Panc1 (cell line): ENCODE results near the gene DUSP9. TPM values are rescaled to one million over a fixed set of nuclear protein-coding genes. Genes with fewer than 3 reads are reported as not detected.

Experiments
- ATAC-seq: fragments of 200-7000 bp; cut with Tn5 transposase; 2 replicates; pipeline ENCODE4 v1.9.1; 2020; ENCODE audit warnings: mild to moderate bottlenecking, moderate library complexity
- BruUV-seq: library from RNA; stranded (reverse); fragments of 400-500 nt; replicated peaks from 2 replicates; lab custom pipeline; 2021; lab: Mats Ljungman, UMichigan
- CTCF ChIA-PET: fragments of 300-600 bp; sonication (Branson Sonifier 250); formaldehyde crosslinking; loops from one replicate; lab custom pipeline; 2022; ENCODE audit warnings: antibody characterized with exemption; lab: Charles Lee
- POLR2A ChIA-PET: fragments of 300-600 bp; sonication (Branson Sonifier 250); formaldehyde crosslinking; loops from one replicate; lab custom pipeline; 2022; ENCODE audit warnings: antibody characterized with exemption; lab: Charles Lee
- DNase-seq: peaks from one replicate; pipeline ENCODE4 v3.0.0-alpha.2; 2010; ENCODE audit warnings: low read depth, low spot score
- H3K27ac ChIP-seq: 2 replicates; pipeline ENCODE4 v1.5.1; 2011; ENCODE audit warnings: mild to moderate bottlenecking, low read length, inconsistent platforms
- H3K27me3 ChIP-seq: fragments of 200-500 bp; sonication (Bioruptor generic); 2 replicates; pipeline ENCODE4 v1.6.0; 2014; ENCODE audit warnings: low read length, inconsistent platforms; ENCODE audit not compliant: control insufficient read depth, insufficient read depth
- H3K36me3 ChIP-seq: fragments of 200-500 bp; sonication (Bioruptor generic); 2 replicates; pipeline ENCODE4 v1.5.1; 2014; ENCODE audit warnings: inconsistent platforms, mild to moderate bottlenecking, low read length, moderate library complexity; ENCODE audit not compliant: control insufficient read depth, insufficient read depth
- H3K4me1 ChIP-seq: 2 replicates; pipeline ENCODE4 v1.5.1; 2011; ENCODE audit warnings: inconsistent platforms, mild to moderate bottlenecking, low read length, moderate library complexity; ENCODE audit not compliant: control insufficient read depth, insufficient read depth
- H3K4me3 ChIP-seq, 2 experiments: 2 replicates each; pipeline ENCODE4 v1.5.1; 2011 to 2012; ENCODE audit warnings: low read depth in 2 of 2, low read length in 2 of 2, mild to moderate bottlenecking in 2 of 2, inconsistent platforms in 1 of 2, moderate library complexity in 1 of 2
- H3K9me3 ChIP-seq: fragments of 200-500 bp; sonication (Bioruptor generic); 2 replicates; pipeline ENCODE4 v1.5.1; 2014; ENCODE audit warnings: low read depth, mild to moderate bottlenecking, inconsistent platforms, low read length, moderate library complexity; ENCODE audit not compliant: control insufficient read depth, insufficient read depth
- POLR2AphosphoS5 ChIP-seq: IDR thresholded peaks from 2 replicates; pipeline ENCODE4 v1.6.1; 2012; ENCODE audit warnings: mild to moderate bottlenecking, low read depth, low read length, moderate library complexity
- SIN3A ChIP-seq: IDR thresholded peaks from 2 replicates; pipeline ENCODE4 v1.6.1; 2012; ENCODE audit warnings: low read depth, mild to moderate bottlenecking, low read length, moderate library complexity, borderline replicate concordance; ENCODE audit not compliant: insufficient read depth
- TCF7L2 ChIP-seq: IDR thresholded peaks from 2 replicates; pipeline ENCODE4 v1.6.1; 2011; ENCODE audit warnings: mild to moderate bottlenecking, low read depth, low read length, inconsistent platforms
- in situ Hi-C: cut with HindIII; loops from 2 replicates; pipeline ENCODE4 v1.10.0; 2016; ENCODE audit warnings: low sequenced_read_pairs, low pct_unique_long_range_greater_than_20kb
- intact Hi-C: fragments of 100-400 bp; cut with micrococcal nuclease; formaldehyde crosslinking; loops from one replicate; pipeline ENCODE4 v1.10.0; 2022; ENCODE audit not compliant: unreplicated experiment
- total RNA-seq: library from RNA; stranded (reverse); gene quantifications from one replicate; pipeline ENCODE4 v1.2.1, GENCODE V29; 2021; ENCODE audit not compliant: unreplicated experiment
- TF ChIP-seq, protein P1 (sequence below): fragments of 450-650 bp; IDR thresholded peaks from 2 replicates; pipeline ENCODE4 v1.5.1; 2017; ENCODE audit warnings: mild to moderate bottlenecking
- TF ChIP-seq, protein P2 (sequence below), 2 experiments: IDR thresholded peaks; 2 replicates each; pipeline ENCODE4 v1.6.1; 2011 to 2012; ENCODE audit warnings: low read depth in 2 of 2, control low read depth in 1 of 2, low read length in 1 of 2, mild to moderate bottlenecking in 1 of 2, moderate library complexity in 1 of 2; ENCODE audit not compliant: insufficient read depth in 1 of 2

Gene DUSP9
- total RNA-seq, 1 experiment from 2014 or later: 7.1 TPM

DNA sequence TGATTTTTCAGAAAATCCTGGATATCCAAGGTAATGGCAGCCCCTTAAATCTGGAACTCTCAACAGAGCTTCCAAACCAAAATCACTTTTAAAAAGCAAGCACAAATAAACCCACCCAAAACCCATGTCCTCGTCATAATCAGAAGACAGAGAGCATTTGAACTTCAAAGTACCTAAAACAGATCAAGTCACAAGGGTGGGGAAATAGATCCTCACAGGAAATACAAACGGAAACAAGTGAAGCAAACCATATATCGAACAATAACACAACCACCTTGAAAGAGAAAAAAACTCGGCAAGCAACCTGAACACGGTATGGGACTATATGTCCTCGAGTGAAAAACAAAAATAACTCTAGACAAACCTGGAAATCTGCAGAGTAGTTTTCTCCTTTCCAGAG is 32.2 kb upstream of the DUSP9 start:
- TF ChIP-seq TCF7L2: no peak
- TF ChIP-seq, protein P1, sequence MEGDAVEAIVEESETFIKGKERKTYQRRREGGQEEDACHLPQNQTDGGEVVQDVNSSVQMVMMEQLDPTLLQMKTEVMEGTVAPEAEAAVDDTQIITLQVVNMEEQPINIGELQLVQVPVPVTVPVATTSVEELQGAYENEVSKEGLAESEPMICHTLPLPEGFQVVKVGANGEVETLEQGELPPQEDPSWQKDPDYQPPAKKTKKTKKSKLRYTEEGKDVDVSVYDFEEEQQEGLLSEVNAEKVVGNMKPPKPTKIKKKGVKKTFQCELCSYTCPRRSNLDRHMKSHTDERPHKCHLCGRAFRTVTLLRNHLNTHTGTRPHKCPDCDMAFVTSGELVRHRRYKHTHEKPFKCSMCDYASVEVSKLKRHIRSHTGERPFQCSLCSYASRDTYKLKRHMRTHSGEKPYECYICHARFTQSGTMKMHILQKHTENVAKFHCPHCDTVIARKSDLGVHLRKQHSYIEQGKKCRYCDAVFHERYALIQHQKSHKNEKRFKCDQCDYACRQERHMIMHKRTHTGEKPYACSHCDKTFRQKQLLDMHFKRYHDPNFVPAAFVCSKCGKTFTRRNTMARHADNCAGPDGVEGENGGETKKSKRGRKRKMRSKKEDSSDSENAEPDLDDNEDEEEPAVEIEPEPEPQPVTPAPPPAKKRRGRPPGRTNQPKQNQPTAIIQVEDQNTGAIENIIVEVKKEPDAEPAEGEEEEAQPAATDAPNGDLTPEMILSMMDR: no peak
- TF ChIP-seq, protein P2, sequence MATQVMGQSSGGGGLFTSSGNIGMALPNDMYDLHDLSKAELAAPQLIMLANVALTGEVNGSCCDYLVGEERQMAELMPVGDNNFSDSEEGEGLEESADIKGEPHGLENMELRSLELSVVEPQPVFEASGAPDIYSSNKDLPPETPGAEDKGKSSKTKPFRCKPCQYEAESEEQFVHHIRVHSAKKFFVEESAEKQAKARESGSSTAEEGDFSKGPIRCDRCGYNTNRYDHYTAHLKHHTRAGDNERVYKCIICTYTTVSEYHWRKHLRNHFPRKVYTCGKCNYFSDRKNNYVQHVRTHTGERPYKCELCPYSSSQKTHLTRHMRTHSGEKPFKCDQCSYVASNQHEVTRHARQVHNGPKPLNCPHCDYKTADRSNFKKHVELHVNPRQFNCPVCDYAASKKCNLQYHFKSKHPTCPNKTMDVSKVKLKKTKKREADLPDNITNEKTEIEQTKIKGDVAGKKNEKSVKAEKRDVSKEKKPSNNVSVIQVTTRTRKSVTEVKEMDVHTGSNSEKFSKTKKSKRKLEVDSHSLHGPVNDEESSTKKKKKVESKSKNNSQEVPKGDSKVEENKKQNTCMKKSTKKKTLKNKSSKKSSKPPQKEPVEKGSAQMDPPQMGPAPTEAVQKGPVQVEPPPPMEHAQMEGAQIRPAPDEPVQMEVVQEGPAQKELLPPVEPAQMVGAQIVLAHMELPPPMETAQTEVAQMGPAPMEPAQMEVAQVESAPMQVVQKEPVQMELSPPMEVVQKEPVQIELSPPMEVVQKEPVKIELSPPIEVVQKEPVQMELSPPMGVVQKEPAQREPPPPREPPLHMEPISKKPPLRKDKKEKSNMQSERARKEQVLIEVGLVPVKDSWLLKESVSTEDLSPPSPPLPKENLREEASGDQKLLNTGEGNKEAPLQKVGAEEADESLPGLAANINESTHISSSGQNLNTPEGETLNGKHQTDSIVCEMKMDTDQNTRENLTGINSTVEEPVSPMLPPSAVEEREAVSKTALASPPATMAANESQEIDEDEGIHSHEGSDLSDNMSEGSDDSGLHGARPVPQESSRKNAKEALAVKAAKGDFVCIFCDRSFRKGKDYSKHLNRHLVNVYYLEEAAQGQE (IDR thresholded peaks at IDR 0.05; ENCODE audit: insufficient read depth in 1 of 2, low read depth in 2 of 2, low read length in 1 of 2): no peak
- no peak for TF ChIP-seq SIN3A
- TF ChIP-seq POLR2AphosphoS5: no peak
- ChIA-PET POLR2A (no interaction called here), CTCF (interaction anchor here (1.0 kb wide), 1 partner anchor 21 kb away, joined by 3 read pairs; no protein-coding TSS in a partner anchor)
- no peak overlapping the region for H3K27ac ChIP-seq
- H3K27me3 ChIP-seq: peaks cover 16% of the 10 kb centered on the region
- no peaks in the 10 kb centered on the region for H3K9me3 ChIP-seq
- no peaks in the 10 kb centered on the region for H3K36me3 ChIP-seq
- intact Hi-C loops (loop anchor here (5.0 kb wide), 1 partner anchor 52 kb away; no protein-coding TSS in a partner anchor), in situ Hi-C loops (no loop called here)
- H3K4me1 ChIP-seq: no peaks in the 10 kb centered on the region
- DNase-seq: no peak
- no TSS peak for BruUV-seq
- no peak for ATAC-seq
- H3K4me3 ChIP-seq: no peak overlapping the region

DNA sequence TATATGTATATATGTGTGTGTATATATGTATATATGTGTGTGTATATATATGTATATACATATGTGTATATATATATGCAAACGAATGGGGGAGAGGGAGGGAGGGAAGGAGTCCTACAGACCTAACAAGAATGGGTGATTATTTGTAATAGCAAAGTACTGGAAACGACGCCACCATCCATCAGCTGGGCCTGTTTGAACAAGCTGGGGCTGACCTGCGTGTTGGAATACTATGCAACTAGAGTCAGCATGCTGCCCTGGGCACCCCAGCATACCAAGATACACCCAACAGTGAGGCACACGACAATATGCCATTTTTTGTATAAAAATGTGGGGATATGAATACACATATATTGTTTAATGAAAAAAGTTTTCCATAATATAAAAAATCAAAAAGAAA is 26.4 kb upstream of the DUSP9 start:
- no TSS peak for BruUV-seq
- TF ChIP-seq, protein P1: no peak
- TF ChIP-seq POLR2AphosphoS5: no peak
- TF ChIP-seq TCF7L2: no peak
- TF ChIP-seq SIN3A: no peak
- TF ChIP-seq, protein P2 (IDR thresholded peaks at IDR 0.05; ENCODE audit: insufficient read depth in 1 of 2, low read depth in 2 of 2, low read length in 1 of 2): no peak
- intact Hi-C loops: no loop called here

More for the DNA sequence above, 26.4 kb upstream of the DUSP9 start:
- no peak for DNase-seq
- ChIA-PET POLR2A (no interaction called here), CTCF (no interaction called here)
- in situ Hi-C loops: no loop called here
- Histone ChIP-seq H3K9me3 (no peaks in the 10 kb centered on the region), H3K36me3 (no peaks in the 10 kb centered on the region), H3K27me3 (peaks cover 9% of the 10 kb centered on the region), H3K27ac (no peak overlapping the region), H3K4me1 (no peaks in the 10 kb centered on the region), H3K4me3 (no peak overlapping the region)
- ATAC-seq: no peak
